ENCODE measurements around the gene SEMA5A.

Gene SEMA5A

GRCh38 chr5:9547122-9547947 lies 1.5 kb upstream of the SEMA5A start:
- DNase-seq (ENCODE audit: low read depth in 2 of 3, low spot score in 1 of 3) = no peak

- DNase-seq (ENCODE audit: low read depth in 2 of 3, low spot score in 1 of 3) = no peak
Observed at GRCh38 chr5:9545136-9545991, 511 bp downstream of the SEMA5A start.

GRCh38 chr5:9544502-9545135 lies 1.3 kb downstream of the SEMA5A start:
- peak; percentile 18 to 44 (median 34) for DNase-seq (ENCODE audit: low read depth in 2 of 3, low spot score in 1 of 3)

GRCh38 chr5:9544056-9544455 lies 1.8 kb downstream of the SEMA5A start:
- no peak for DNase-seq (ENCODE audit: low read depth in 2 of 3, low spot score in 1 of 3)

GRCh38 chr5:9543311-9543920 lies 2.5 kb downstream of the SEMA5A start:
- no peak for DNase-seq (ENCODE audit: low read depth in 2 of 3, low spot score in 1 of 3)

- no peak for DNase-seq (ENCODE audit: low read depth in 2 of 3, low spot score in 1 of 3)
Observed at GRCh38 chr5:9540791-9541190, 5.1 kb downstream of the SEMA5A start.

GRCh38 chr5:9538504-9538903 lies 7.4 kb downstream of the SEMA5A start:
- DNase-seq (ENCODE audit: low read depth in 2 of 3, low spot score in 1 of 3) = no peak

GRCh38 chr5:9537223-9538141 lies 8.4 kb downstream of the SEMA5A start:
- no peak for DNase-seq (ENCODE audit: low read depth in 2 of 3, low spot score in 1 of 3)

- DNase-seq (ENCODE audit: low read depth in 2 of 3, low spot score in 1 of 3) = no peak
Observed at GRCh38 chr5:9536717-9537116, 9.2 kb downstream of the SEMA5A start.

GRCh38 chr5:9534881-9535517 lies 10.9 kb downstream of the SEMA5A start:
- DNase-seq (ENCODE audit: low read depth in 2 of 3, low spot score in 1 of 3) = no peak

GRCh38 chr5:9533562-9534364 lies 12.1 kb downstream of the SEMA5A start:
- DNase-seq (ENCODE audit: low read depth in 2 of 3, low spot score in 1 of 3) = no peak

- DNase-seq (ENCODE audit: low read depth in 2 of 3, low spot score in 1 of 3) = no peak
Observed at GRCh38 chr5:9533096-9533495, 12.8 kb downstream of the SEMA5A start.

- no peak for DNase-seq (ENCODE audit: low read depth in 2 of 3, low spot score in 1 of 3)
Observed at GRCh38 chr5:9529513-9529912, 16.4 kb downstream of the SEMA5A start.

GRCh38 chr5:9529041-9529480 lies 16.8 kb downstream of the SEMA5A start:
- DNase-seq (ENCODE audit: low read depth in 2 of 3, low spot score in 1 of 3) = no peak

- no peak for DNase-seq (ENCODE audit: low read depth in 2 of 3, low spot score in 1 of 3)
Observed at GRCh38 chr5:9524941-9525340, 20.9 kb downstream of the SEMA5A start.

GRCh38 chr5:9523090-9523823 lies 22.6 kb downstream of the SEMA5A start:
- no peak for DNase-seq (ENCODE audit: low read depth in 2 of 3, low spot score in 1 of 3)

GRCh38 chr5:9519537-9519936 lies 26.3 kb downstream of the SEMA5A start:
- no peak for DNase-seq (ENCODE audit: low read depth in 2 of 3, low spot score in 1 of 3)

GRCh38 chr5:9516591-9516990 lies 29.3 kb downstream of the SEMA5A start:
- no peak for DNase-seq (ENCODE audit: low read depth in 2 of 3, low spot score in 1 of 3)
